ENCODE measurements around the gene GPR52.
"Not testable (repeated sequence)": the region's sequence is repeated elsewhere in the genome, so short reads cannot be mapped to it uniquely, and the experiment has no call there.

Gene GPR52, protein sequence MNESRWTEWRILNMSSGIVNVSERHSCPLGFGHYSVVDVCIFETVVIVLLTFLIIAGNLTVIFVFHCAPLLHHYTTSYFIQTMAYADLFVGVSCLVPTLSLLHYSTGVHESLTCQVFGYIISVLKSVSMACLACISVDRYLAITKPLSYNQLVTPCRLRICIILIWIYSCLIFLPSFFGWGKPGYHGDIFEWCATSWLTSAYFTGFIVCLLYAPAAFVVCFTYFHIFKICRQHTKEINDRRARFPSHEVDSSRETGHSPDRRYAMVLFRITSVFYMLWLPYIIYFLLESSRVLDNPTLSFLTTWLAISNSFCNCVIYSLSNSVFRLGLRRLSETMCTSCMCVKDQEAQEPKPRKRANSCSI

DNA sequence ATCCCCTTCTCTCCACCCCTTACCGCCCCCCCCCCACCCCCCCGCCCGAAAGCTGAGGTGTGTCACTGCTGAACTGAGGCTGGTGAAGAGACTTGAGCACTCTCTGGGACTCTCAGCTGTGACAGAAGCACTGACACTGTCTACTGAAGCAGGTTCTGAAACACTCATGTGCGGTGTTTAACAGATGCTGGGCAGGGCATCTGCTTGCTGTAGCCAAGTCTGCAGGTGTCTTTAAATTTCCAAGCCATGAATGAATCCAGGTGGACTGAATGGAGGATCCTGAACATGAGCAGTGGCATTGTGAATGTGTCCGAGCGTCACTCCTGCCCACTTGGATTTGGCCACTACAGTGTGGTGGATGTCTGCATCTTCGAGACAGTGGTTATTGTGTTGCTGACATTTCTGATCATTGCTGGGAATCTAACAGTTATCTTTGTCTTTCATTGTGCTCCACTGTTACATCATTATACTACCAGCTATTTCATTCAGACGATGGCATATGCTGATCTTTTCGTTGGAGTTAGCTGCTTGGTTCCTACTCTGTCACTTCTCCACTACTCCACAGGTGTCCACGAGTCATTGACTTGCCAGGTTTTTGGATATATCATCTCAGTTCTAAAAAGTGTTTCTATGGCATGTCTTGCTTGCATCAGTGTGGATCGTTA, at the start of gene GPR52:
TSS of gene GPR52 (plus strand) at position 99 of the 665 bp plus-strand sequence. CDS start at position 247, 148 bp downstream.
- no peak for DNase-seq

DNA sequence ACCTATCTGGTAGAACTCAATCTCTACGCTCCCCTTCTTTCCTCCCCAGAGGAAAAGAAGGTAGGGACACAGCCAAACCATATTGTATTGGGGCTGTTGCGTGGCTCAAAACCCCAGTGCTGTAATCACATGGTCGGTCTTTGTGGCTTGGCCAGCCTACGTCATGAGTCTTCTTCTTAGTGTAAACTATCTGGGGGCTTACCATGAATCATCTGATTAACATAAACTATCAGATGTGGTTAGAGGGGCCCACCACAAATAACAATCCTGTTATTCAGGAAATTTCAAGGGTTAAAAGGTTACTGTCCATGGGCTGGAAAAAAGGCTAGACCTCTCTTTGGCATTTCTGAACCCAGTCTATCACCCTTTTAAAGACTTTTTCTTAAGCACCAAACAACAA, 49.5 kb upstream of the GPR52 start:
- DNase-seq: peak; percentile 7

DNA sequence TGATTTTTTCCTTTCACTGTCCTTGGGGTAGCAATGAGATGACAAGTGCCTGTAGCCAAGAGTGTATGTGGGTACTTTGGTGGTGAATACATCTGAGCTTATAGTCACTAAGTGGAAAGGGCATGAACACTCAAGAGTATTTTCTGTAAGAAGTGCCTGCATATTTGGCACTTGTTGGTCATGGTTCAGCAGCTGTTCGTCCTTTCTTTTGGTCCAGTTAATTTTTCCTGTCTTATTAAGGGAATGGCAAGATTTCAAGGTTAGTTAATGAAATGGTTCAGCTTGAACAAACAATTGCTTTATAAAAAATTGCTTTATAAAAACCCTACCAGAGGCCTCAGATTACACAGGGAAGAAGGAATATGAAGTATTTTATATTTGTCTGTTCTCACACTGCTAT, 48.6 kb upstream of the GPR52 start:
- no peak for DNase-seq

DNA sequence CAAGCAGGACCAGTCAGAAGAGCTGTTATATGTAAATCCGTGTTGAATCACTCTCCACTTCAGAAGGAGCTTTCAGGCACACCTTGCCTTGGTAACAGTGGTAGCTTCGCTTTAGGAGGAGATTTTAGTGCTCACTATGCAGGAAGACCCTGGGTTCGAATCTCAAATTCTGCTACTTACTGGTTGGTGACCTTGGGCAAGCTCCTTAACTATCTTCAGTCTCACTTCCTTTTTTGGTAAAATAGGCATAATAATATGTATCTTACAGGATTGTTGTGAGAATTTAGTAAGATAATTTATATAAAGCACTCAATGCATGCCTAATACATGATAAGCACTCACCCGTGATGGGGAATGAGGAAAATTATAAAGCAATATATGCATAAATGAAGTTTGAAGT, 46.7 kb upstream of the GPR52 start:
- DNase-seq: no peak

DNA sequence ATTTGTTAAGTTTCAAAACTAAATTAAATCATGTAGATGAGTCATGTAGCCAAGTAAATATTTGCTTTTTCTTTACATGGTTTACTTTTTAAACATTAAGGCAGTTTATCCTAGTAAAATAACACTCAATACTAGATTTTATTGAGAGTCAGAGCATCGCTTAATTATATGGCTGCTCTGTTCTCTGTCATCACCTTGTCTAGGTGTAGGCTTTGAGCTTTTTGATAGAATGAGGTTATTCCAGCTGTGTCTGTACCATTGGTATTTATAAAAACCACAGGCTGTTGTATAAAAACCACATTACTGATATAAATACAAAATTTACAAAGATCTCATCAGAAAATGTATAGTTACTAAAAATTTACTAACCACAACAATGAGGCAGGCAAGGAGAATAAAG, 42.5 kb upstream of the GPR52 start:
- DNase-seq: no peak

DNA sequence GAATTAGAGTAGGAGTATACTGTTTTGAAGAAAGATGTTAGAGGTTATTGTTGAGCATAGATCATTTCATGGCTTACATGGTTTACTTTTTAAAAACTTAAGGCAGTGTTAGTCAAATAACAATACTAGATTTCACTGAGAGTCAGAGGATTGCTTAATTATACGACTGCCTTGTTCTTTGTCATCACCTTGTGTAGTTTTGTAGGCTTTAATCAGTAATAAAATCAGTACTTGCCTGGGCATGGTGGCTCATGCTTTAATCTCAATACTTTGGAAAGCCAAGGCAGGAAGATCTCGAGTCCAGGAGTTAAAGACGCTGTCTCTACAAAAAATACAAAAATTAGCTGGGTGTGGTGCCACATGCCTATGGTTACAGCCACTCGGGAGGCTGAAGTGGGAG, 41.3 kb upstream of the GPR52 start:
- no peak for DNase-seq

DNA sequence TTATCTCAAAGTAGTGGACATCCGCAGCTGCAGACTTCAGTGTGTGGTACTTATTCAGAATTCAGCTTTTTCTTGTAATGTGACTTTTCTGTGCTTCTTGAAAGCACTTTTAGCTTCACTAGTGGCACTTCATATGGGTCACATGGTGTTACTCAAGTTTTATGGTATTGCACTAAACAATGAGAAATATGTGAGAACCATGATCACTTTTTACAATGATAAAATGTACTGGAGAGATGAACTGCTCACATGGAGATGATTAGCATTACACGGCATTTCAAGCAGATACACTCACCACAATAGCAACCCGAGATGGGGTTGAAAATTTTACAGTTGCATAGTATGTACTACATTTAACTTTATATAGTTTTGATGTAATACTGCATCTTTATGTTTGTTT, 40.1 kb upstream of the GPR52 start:
- DNase-seq: no peak

DNA sequence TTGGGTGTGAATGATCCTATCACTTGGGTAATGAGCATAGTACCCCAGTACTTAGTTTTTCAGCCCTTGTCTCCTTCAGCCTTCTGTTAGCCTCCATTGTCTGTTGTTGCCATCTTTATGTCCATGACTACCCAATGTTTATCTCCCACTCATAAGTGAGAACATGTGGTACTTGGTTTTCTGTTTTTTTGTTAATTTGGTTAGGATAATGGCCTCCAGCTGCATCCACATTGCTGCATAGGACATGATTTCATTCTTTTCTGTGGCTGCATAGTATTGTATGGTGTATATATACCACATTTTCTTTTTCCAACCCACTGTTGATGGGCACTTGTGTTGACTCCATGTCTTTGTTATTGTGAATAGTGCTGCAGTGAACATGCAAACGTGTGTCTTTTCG, 39.6 kb upstream of the GPR52 start:
- DNase-seq: no peak

DNA sequence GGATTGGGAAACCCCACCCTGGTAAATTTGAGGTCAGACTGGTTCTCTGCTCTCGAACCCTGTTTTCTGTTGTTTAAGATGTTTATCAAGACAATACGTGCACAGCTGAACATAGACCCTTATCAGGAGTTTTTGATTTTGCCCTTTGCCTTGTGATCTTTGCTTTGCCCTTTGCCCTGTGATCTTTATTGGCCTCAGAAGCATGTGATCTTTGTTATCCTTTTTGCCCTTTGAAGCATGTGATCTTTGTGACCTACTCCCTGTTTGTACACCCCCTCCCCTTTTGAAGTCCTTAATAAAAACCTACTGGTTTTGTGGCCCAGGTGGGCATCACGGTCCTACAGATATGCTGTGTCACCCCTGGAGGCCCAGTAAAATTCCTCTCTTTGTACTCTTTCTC, 38.0 kb upstream of the GPR52 start:
- not testable (repeated sequence) for DNase-seq

DNA sequence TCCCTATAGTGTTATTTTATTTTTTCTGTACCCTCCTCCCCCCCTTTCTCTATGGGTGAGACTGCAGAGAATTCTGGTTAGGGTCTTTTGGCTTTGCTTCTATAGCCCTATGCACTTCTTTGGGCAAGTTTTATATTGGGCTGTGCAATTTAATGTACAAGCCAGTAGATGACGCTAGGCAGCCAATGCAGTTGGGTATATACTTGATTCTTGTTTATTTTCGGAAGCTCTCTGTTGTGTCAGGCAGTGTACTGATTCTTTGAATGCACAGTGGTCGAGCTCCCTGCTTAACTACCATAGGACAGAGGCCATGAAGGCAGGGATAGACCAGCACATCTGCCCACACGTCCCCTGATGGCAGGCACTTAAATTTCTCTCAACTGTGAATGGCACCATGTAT, 34.1 kb upstream of the GPR52 start:
- no peak for DNase-seq

DNA sequence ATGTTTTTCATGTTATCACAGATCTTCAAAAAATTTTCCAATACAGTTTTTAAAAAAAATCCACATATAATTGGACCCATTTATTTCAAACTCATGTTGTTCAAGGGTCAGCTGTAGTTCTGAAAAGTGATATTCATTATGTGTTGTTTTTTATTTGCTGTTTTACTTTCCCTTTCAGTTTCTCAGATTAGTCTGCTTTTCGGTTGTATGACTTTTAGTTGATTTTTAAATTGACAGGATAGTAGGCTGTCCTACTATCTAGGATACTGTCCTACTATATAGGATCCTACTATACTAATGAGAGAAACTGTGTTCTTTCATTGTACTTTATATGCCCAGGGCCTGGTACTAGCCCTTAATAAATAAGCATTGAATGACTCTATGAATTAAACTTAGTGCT, 33.6 kb upstream of the GPR52 start:
- DNase-seq: no peak

DNA sequence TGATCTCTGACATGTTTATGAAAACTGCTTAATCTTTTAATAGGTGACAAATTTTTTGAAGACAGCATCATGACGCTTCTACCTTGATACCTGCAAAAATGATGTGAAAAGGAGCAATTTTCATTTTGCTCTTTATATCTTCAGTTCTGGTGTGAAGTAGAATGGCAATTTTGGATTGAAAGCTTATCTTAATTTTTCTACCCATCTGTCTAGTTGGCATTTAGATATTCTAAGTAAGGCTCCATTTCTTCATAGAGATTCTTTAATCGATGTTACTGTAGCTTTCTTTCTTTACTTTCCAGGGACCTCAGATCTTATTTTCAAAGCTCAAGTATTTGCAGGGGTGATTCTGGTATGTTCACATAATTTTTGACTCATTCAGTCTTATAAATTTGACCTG, 32.3 kb upstream of the GPR52 start:
- DNase-seq: no peak

DNA sequence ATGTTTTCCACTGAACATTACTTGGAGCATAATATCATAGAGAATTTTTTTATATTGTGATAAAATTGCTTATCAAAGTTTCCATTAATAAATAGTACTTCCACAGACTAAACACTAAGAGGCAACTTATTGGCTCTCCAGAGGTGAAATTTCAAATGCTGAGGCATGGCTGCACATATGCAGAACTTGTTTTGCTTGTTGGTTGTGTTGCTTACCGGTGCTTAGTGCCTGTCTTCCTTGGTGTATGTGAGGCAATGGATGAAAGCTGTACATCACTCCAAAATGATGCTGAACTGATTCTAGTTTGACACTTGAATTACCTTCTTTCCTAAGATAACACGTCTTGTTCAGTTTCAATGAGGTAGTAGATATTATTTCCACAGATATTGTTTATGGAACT, 29.8 kb upstream of the GPR52 start:
- no peak for DNase-seq

DNA sequence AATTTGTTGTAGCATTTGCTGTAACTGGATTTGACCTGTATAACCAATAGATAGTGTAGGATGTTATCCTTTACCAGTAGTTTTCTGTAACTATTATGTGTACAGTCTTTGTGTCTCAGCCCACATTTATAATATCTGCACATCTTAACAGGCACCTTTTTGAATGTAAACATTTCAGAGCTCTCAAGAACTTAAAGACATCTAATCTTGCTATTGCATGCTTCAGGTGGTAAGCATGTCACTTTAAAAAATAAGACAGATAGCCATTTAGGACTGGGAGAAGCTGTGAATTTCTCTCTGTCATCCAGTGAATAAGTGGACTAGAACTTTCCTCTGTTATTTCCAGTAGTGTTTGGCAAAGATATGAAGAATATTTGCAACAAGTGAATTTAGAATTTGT, 22.6 kb upstream of the GPR52 start:
- DNase-seq: no peak

DNA sequence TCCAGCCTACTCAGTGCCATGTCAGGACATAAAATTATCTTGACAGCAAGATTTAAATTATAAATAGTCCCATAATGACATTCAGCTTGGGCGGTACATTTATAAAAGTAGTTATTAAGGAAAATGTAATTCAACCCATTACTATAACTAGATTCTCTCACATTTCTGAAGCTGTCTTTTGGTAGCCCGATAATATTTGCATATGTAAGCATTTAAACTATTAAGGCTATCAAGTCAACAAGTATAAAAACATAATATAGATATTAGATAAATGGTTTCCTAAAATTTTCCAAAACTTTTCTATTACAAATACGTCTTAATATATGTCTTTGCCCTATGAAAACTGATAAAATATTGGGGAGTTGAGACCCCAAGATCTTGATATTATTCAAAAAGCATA, 21.6 kb upstream of the GPR52 start:
- no peak for DNase-seq

DNA sequence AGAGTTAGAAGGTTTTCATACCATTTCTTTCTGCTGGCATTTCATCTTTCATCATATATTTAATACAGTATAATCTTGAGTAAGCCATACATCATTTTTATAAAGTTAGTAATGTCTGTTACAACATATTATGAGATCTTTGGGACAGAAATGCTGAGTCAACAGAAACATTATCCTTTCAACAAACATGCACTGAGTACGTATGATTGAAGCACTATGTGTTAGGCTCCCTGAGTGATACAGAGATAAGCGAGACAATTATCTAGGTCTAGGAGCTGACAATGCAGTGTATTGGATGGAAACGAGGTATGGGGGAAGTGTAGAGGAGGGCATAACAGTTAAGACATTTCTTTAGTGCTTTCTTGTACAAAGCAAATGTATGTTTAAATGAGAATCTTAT, 19.7 kb upstream of the GPR52 start:
- DNase-seq: no peak

DNA sequence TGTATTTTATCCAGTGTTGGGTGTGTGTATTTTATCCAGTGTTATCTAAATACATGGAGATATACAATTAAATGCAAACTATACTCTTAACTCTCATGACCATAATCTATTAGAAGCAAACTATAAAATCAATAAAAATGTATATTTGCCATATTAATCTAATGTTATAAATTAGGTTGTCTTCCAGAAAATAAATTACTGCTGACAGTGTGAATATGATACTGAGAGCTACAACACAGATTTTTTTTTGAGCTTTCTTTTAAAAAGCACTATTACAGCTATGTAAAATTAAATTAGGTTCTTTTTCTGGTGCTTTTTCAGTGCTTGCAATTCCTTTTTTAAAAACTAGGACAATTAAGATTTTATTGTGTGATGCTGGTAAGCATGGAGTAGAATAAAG, 19.0 kb upstream of the GPR52 start:
- DNase-seq: no peak

DNA sequence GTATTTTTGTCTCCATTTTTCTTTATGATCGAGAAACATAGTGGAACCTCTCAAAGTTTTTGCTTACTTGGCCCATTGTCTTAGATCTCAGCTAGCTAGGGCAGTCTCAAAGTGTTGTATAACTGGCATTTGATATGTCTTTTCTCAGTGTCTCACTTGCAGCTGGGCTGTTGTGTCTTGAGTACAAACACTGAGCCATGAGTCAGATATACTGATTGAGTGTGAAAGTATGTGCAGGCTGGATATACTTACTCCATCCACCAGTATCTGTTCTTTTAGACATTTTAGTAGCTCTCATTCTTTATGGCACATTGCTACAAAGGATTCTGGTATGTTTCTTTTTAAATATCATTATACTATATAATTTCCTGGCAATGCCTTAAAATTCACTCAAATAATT, 14.3 kb upstream of the GPR52 start:
- DNase-seq: no peak

DNA sequence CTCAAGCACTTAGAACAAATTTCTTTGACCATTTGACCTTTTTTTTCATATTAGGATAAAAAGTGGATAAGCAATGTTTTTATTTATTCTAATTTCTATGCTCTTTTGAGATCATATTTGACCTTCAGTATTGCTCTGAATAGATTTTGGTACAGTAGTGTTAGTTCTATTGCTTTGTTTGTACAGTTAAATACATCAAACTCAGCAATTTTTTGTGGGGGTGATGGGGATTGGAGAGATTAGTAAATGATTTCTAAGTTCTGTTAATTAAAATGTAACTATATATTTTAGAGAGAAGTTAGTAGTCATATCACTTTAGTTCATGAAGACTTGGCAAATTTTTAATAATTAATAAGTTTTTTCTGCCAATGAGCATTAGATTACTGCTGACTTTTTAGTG, 2.4 kb upstream of the GPR52 start:
- no peak for DNase-seq

DNA sequence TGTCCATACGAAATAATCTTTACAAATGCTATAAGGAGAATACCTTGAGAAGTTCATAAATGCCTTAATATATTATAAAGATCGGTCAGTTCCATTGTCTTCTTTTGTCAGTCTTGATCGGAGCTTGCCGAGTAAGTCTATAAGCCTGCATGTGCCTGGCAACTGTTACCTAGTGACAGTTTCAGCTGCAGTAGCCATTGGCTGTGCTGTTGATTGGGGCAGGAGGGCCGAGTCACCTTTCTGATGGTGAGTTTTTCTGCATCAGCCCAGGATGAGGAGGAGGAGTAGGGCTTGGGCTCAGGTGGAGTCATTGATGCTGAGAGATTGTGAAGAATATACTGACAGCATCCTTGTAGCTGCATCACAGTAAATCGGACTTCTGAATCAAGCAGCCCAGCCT, 1.9 kb upstream of the GPR52 start:
- no peak for DNase-seq

DNA sequence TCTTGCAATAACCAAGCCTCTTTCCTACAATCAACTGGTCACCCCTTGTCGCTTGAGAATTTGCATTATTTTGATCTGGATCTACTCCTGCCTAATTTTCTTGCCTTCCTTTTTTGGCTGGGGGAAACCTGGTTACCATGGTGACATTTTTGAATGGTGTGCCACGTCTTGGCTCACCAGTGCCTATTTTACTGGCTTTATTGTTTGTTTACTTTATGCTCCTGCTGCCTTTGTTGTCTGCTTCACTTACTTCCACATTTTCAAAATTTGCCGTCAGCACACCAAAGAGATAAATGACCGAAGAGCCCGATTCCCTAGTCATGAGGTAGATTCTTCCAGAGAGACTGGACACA, 743 bp downstream of the GPR52 start:
- no peak for DNase-seq

DNA sequence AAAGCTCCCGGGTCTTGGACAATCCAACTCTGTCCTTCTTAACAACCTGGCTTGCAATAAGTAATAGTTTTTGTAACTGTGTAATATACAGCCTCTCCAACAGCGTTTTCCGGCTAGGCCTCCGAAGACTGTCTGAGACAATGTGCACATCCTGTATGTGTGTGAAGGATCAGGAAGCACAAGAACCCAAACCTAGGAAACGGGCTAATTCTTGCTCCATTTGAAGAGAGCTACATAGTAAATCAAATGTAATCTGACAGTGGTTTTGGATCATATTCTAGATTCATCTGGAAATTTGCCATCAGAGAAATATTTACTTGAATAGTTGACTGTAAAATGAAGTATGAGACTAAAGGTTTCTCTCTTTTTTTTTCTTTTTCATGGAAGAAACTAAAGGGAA, 1.2 kb downstream of the GPR52 start:
- no peak for DNase-seq

DNA sequence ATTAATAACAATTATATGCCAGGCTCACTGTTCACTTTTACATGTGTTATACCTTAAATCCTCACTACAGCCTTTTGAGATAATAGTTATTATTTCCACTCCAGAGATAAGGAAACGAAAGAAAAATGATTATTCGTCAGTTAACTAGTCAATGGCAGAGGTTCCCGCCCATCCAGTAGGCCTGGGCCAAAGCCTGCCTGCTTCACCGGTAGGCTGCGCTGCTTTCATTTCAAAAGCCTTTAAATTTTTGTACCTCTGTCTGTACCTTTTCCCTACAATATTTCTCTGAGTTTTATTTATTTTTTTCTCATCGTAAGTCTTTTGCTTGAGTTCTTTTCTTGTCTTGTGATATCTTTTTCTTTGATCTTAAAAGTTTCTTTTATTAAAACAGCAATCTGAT, 3.6 kb downstream of the GPR52 start:
- DNase-seq: no peak

DNA sequence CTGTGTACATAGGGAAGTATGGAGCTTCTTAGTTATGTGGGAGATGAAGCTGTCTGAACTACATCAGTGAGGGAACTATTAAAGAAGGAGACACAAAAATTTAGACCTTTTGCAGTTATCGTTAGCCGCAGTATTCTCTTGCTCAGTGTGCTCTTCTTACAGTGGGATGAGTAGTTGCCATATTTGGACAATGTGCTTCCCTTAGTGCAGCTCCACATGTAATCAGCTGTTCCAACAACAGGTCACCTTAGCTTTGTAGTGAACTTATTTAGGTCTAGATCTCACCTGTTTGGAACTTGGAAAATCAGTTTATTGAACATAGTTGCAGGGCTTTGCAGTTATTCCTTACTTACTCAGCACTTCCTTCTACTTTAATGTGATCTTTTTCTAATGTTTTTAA, 18.1 kb downstream of the GPR52 start:
- DNase-seq: no peak

DNA sequence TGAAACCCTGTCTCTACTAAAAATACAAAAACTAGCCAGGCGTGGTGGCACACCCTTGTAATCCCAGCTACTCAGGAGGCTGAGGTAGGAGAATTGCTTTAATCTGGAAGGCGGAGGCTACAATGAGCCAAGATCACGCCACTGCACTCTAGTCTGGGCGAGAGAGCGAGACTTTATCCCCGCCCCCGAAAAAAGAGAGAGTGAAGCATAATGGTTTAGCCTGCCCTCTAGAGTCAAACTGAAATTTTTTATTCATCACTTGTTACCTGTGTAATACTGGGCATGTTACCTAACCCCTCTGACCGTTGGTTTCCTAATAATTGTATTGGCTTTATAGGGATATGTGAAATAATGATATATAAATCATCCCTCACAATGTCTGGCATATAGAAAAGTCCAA, 18.8 kb downstream of the GPR52 start:
- no peak for DNase-seq

Data from activated CD4-positive, alpha-beta T cell treated with anti-CD3 and anti-CD28 coated beads, Interleukin-2, Interleukin-6, amounts not matched to agents 100 ng/mL and 50 ng/mL, durations not matched to agents 16 hours and 8 hours (primary cell).